ENCODE results near the gene FCMR. TPM values are rescaled to one million over a fixed set of nuclear protein-coding genes. Genes with fewer than 3 reads are reported as not detected.

The FCMR gene
- total RNA-seq, 4 donors from 2014 or later, result 1.1 to 54.1 (median 4.3) TPM

GRCh38 chr1:206854401-206855129 lies 67.2 kb downstream of the FCMR start:
- TF ChIP-seq, protein P1, sequence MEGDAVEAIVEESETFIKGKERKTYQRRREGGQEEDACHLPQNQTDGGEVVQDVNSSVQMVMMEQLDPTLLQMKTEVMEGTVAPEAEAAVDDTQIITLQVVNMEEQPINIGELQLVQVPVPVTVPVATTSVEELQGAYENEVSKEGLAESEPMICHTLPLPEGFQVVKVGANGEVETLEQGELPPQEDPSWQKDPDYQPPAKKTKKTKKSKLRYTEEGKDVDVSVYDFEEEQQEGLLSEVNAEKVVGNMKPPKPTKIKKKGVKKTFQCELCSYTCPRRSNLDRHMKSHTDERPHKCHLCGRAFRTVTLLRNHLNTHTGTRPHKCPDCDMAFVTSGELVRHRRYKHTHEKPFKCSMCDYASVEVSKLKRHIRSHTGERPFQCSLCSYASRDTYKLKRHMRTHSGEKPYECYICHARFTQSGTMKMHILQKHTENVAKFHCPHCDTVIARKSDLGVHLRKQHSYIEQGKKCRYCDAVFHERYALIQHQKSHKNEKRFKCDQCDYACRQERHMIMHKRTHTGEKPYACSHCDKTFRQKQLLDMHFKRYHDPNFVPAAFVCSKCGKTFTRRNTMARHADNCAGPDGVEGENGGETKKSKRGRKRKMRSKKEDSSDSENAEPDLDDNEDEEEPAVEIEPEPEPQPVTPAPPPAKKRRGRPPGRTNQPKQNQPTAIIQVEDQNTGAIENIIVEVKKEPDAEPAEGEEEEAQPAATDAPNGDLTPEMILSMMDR (IDR thresholded peaks at IDR 0.05; ENCODE audit: low read depth), result no peak

Other genes with a start within 250 kb of the FCMR start
- 10 to 100 TPM; 37.8 to 63.3 (median 42.9) TPM for gene MAPKAPK2, start 237.0 kb downstream of the FCMR start, total RNA-seq
- not detected for gene IL19, start 151.2 kb downstream of the FCMR start, total RNA-seq
- 10 to 100 TPM in 3 of 4 donors, 1 to 10 TPM in 1; 8.3 to 18.5 (median 12.1) TPM for gene IL10, start 149.4 kb downstream of the FCMR start, total RNA-seq
- not detected for gene IL20, start 56.3 kb downstream of the FCMR start, total RNA-seq
- gene IL24, start 24.5 kb downstream of the FCMR start, total RNA-seq, result not detected
- 1 to 10 TPM in 1 of 4 donors, under 1 TPM in 3; 0.22 to 2.4 (median 0.61) TPM for gene PIGR, start 24.5 kb upstream of the FCMR start, total RNA-seq
- not detected for gene FCAMR, start 48.5 kb upstream of the FCMR start, total RNA-seq
- under 1 TPM in 2 of 4 donors, not detected in 2; under 0.01 to 0.17 TPM for gene C1orf116, start 110.8 kb upstream of the FCMR start, total RNA-seq
- 10 to 100 TPM in 1 of 4 donors, 1 to 10 TPM in 3; 6.0 to 11.9 (median 6.9) TPM for gene YOD1, start 129.3 kb upstream of the FCMR start, total RNA-seq
- gene PFKFB2, start 131.3 kb upstream of the FCMR start, total RNA-seq, result 1 to 10 TPM; 5.1 to 7.5 (median 5.8) TPM
- gene C4BPB, start 166.9 kb upstream of the FCMR start, total RNA-seq, result 1 to 10 TPM in 2 of 4 donors, under 1 TPM in 1, not detected in 1; 0.49 to 6.3 (median 2.2) TPM
- not detected for gene C4BPA, start 182.3 kb upstream of the FCMR start, total RNA-seq

Data from subcutaneous adipose tissue (tissue), 4 donors.